ENCODE measurements around the gene LGALS3BP.

- no peak for TF ChIP-seq CTCF (IDR thresholded peaks at IDR 0.05)
- no peak for TF ChIP-seq SIN3A (IDR thresholded peaks at IDR 0.05; ENCODE audit: borderline replicate concordance, insufficient read depth, low read depth, low read length)
- TF ChIP-seq POLR2AphosphoS5 (IDR thresholded peaks at IDR 0.05; ENCODE audit: low read depth, low read length), result no peak
These were observed 49.6 kb downstream of the LGALS3BP start for GRCh38 chr17:78929908-78930775.

Data from Panc1 (cell line).